Activated CD4-positive, alpha-beta T cell treated with anti-CD3 and anti-CD28 coated beads, Interleukin-2, amount 10 ng/mL, durations not matched to agents 24 days and 14 days (primary cell): ENCODE results near the gene ZFYVE21. TPM values are rescaled to one million over a fixed set of nuclear protein-coding genes. Genes with fewer than 3 reads are reported as not detected.
"Not testable (repeated sequence)": the region's sequence is repeated elsewhere in the genome, so short reads cannot be mapped to it uniquely, and the experiment has no call there.

Experiments
- DNase-seq: peaks from one replicate; pipeline ENCODE4 v3.0.0; 2022
- H3K27ac Mint-ChIP-seq: one replicate; pipeline ENCODE4 v1.8.0; 2022; ENCODE audit warnings: mild to moderate bottlenecking, mixed read lengths
- H3K27me3 Mint-ChIP-seq: one replicate; pipeline ENCODE4 v1.8.0; 2022; ENCODE audit warnings: mixed read lengths
- H3K36me3 Mint-ChIP-seq: one replicate; pipeline ENCODE4 v1.8.0; 2022; ENCODE audit warnings: low read depth, mild to moderate bottlenecking, mixed read lengths
- H3K4me1 Mint-ChIP-seq: one replicate; pipeline ENCODE4 v1.8.0; 2021; ENCODE audit warnings: mixed read lengths
- H3K4me3 Mint-ChIP-seq: one replicate; pipeline ENCODE4 v1.8.0; 2022; ENCODE audit warnings: mild to moderate bottlenecking, moderate library complexity, mixed read lengths
- H3K9me3 Mint-ChIP-seq: one replicate; pipeline ENCODE4 v1.8.0; 2021; ENCODE audit warnings: mixed read lengths
- intact Hi-C: fragments of 100-400 bp; cut with micrococcal nuclease; formaldehyde crosslinking; loops from one replicate; pipeline ENCODE4 v1.15.1; 2023
- total RNA-seq: library from RNA; stranded (reverse); gene quantifications from 2 replicates; pipeline ENCODE4 v1.2.3, GENCODE V29; 2022

The ZFYVE21 gene
- total RNA-seq, 1 donor from 2014 or later, result 23.9 TPM

DNA sequence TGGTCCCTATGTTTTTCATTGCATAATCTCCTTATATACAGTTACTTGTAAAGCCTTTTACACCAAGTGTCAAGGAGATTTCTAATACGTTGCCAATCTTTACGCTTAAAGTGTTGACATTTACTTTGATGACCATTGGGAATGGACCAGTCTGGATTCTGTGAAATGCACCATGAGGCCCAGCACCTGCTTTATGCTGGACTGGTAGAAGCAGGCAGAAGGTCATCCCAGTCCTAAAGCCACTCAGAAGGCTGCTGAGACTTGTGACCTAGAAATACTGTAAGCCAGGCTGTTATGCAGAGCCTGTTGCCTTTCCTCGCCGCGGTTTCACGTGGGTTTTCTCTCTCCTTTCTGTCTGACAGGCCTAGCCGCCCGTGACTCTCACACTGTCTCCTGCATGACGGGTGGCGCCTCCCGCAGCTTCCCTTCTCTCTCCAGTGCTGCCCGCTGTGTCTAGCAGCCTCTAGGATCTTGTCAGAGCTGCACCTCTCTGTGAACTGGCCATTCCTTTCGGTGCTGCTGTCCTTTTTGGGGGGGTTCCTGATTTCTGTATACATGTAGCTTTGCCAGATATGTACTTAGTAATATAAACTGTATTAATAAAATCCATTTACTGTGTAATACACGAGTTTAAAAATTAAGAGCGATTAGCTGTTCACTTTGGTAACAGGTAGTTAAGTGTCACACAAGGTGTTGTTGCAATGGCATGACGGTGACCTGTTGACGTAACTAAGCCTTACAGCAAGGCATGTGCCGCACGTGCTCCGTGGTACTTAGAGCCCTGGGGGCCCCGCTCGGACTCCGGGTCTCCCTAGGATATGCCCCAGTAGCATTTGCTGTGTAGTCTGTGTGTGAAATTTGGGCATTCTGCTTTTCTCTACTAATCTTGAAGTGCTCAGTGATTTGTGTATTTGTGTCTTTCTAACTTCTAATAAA, 30.1 kb upstream of the ZFYVE21 start:
- Mint-ChIP-seq H3K27ac (no peak overlapping the region), H3K36me3 (peaks cover 43% of the 10 kb centered on the region)

DNA sequence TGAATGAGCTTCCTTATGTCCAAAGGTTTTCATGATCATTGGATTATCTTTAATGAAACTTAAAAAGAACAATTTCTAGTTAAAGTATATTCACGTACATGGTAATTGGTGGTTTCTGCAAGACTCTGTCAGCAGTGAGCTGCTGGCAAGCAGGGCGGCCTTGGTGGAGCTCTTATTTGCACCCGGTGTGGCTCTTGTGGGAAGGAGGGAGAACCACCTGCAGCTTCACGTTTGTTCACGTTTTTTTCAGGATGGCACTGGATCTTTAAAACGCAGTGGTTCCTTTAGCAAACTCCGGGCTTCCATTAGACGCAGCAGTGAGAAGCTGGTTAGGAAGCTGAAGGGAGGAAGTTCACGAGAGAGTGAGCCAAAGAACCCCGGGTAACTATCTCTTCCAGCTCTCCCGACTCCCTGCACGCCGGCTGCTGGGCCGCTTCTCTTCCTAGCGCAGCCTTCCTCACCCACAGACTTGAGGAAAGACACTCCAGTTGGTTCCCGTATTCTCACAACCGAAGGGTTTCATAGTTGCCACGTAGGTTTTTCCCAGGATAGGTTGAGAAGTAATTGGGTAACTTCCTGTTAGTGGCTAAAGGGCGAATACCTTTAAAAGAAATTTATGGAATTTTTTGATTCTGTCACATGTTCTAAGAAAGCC, 28.7 kb upstream of the ZFYVE21 start:
- no peak overlapping the region for H3K27ac Mint-ChIP-seq
- H3K36me3 Mint-ChIP-seq, result peaks cover 32% of the 10 kb centered on the region
- no peaks in the 10 kb centered on the region for H3K9me3 Mint-ChIP-seq
- no peaks in the 10 kb centered on the region for H3K27me3 Mint-ChIP-seq
- H3K4me3 Mint-ChIP-seq, result no peak overlapping the region
- no peak for DNase-seq
- H3K4me1 Mint-ChIP-seq, result no peaks in the 10 kb centered on the region
- intact Hi-C loops, result no loop called here

More for the DNA sequence above, 30.1 kb upstream of the ZFYVE21 start:
- Mint-ChIP-seq H3K9me3 (no peaks in the 10 kb centered on the region), H3K4me1 (no peaks in the 10 kb centered on the region), H3K4me3 (no peak overlapping the region), H3K27me3 (no peaks in the 10 kb centered on the region)
- DNase-seq, result no peak
- intact Hi-C loops, result no loop called here

DNA sequence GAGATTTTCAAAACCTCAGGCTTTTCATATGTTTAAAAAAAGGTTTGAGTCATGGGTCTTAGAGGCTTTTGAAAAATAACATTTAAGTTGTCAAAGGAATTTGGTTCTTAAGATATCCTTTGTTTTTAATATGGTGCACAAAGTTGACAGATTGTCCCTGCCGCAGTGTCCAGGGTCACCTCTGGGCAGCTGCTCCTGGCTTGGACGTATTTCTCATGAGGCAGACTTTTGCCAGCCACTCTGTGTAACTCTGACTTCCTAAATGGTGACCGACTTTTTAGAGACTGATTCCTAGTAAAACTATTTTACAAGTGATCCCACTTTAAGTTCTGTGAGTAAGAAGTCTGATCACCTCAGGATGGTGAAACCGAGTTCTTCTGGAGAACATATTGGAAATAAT, 27.9 kb upstream of the ZFYVE21 start:
- DNase-seq, result no peak
- Mint-ChIP-seq H3K27me3 (no peaks in the 10 kb centered on the region), H3K36me3 (peaks cover 30% of the 10 kb centered on the region), H3K4me1 (no peaks in the 10 kb centered on the region), H3K27ac (no peak overlapping the region), H3K4me3 (no peak overlapping the region), H3K9me3 (no peaks in the 10 kb centered on the region)
- intact Hi-C loops, result no loop called here

DNA sequence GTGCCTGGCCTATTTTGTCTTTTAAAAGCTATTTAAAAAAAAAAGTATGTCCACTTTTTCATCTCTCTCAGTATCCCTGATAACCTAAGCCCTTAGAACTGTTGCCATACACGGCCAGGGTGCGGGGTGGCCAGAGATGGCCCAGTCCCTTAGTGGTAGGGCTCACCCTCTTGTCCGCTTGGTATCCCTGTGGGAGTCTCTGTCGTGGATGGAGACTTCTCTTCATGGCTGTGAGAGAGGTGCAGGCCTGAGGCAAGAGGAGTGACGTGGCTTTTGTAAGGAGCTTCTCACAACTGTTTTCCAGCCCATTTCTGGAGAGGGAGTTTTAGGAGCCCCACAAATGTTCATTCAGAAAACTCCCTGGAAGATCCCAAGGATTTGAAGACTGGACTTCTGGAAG, 27.2 kb upstream of the ZFYVE21 start:
- Mint-ChIP-seq H3K27me3 (no peaks in the 10 kb centered on the region), H3K9me3 (no peaks in the 10 kb centered on the region), H3K4me1 (no peaks in the 10 kb centered on the region), H3K27ac (no peak overlapping the region), H3K4me3 (no peak overlapping the region), H3K36me3 (peaks cover 25% of the 10 kb centered on the region)
- intact Hi-C loops, result no loop called here
- DNase-seq, result no peak

DNA sequence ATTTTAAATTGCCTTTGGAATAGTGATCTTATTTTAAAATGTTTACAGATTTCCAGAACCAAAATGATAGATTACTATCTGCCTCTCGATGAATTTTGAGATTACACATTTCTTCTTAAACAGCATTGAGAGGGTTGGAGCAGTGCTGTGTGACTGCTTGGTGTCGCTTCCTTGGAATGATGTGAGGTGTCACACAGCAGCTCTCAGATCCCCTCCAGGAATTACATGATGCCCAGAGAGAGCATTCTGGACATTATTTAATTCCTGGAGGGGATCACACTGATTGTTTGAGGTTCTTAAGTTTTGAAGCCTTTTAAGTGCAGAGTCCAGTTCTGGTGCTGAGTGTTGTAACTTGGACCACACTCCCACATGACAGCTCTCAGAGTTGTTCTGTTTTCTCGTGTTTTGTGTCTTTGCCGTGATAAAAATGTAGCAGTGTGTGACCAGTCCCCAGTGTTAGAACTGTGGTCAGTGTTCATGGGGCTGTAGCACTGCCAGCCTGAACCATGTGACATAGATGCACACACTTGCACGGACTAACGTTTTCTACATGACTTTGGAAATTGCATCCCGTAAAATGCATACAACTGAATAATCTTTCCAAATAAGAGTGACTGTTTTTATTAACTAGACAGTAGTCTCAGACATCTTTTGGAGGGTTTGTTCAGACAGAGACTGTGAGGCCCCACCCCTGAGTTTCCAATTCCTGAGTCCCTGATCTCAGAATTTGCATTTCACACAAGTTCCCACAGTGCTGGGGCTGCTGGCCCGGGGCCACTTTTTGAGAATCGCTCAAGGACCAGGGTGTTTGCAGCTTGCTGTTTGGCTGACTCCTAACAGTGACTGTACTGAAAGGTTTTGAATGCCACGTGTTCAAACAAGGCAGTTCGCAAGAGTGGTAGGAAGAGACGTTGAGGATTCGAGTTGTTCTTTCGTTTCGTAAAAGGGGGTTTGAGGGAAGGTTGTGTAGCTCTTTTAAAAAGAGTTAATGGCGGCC, 26.4 kb upstream of the ZFYVE21 start:
- peaks cover 30% of the 10 kb centered on the region for H3K36me3 Mint-ChIP-seq
- H3K27ac Mint-ChIP-seq, result no peak overlapping the region
- H3K4me3 Mint-ChIP-seq, result no peak overlapping the region
- no peaks in the 10 kb centered on the region for H3K4me1 Mint-ChIP-seq
- DNase-seq, result peak; percentile 50
- no peaks in the 10 kb centered on the region for H3K9me3 Mint-ChIP-seq
- intact Hi-C loops, result no loop called here
- no peaks in the 10 kb centered on the region for H3K27me3 Mint-ChIP-seq

GRCh38 chr14:103690332-103690731, 25.3 kb upstream of the ZFYVE21 start:
- no peak overlapping the region for H3K27ac Mint-ChIP-seq
- peaks cover 27% of the 10 kb centered on the region for H3K36me3 Mint-ChIP-seq
- no peak overlapping the region for H3K4me3 Mint-ChIP-seq
- no peaks in the 10 kb centered on the region for H3K4me1 Mint-ChIP-seq
- no peaks in the 10 kb centered on the region for H3K9me3 Mint-ChIP-seq
- intact Hi-C loops, result no loop called here
- H3K27me3 Mint-ChIP-seq, result no peaks in the 10 kb centered on the region
- DNase-seq, result no peak

DNA sequence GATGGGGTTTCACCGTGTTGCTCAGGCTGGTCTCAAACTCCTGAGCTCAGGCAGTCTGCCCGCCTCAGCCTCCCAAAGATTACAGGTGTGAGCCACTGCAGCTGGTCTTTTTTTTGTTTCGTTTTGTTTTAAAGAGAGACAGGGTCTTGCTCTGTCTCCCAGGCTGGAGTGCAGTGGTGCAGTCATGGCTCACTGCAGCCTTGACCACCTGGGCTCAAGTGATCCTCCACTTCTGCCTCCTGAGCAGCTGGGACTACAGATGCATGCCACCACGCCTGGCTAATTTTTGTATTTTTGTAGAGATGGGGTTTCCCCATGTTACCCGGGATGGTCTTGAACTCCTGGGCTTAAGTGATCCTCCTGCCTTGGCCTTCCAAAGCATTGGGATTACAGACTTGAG, 24.0 kb upstream of the ZFYVE21 start:
- H3K36me3 Mint-ChIP-seq, result peaks cover 21% of the 10 kb centered on the region
- H3K4me1 Mint-ChIP-seq, intact Hi-C loops, H3K27ac Mint-ChIP-seq, H3K27me3 Mint-ChIP-seq, H3K4me3 Mint-ChIP-seq, H3K9me3 Mint-ChIP-seq, DNase-seq: not testable (repeated sequence)

- no peak for DNase-seq
- intact Hi-C loops, result no loop called here
- H3K4me3 Mint-ChIP-seq, result no peak overlapping the region
- H3K9me3 Mint-ChIP-seq, result no peaks in the 10 kb centered on the region
- H3K36me3 Mint-ChIP-seq, result peaks cover 21% of the 10 kb centered on the region
- no peak overlapping the region for H3K27ac Mint-ChIP-seq
- no peaks in the 10 kb centered on the region for H3K27me3 Mint-ChIP-seq
- H3K4me1 Mint-ChIP-seq, result no peaks in the 10 kb centered on the region
Measured at GRCh38 chr14:103692159-103692558, 23.5 kb upstream of the ZFYVE21 start.

- intact Hi-C loops, result no loop called here
- Mint-ChIP-seq H3K9me3 (no peaks in the 10 kb centered on the region), H3K4me1 (no peaks in the 10 kb centered on the region), H3K27me3 (no peaks in the 10 kb centered on the region), H3K36me3 (peaks cover 24% of the 10 kb centered on the region), H3K4me3 (no peak overlapping the region), H3K27ac (no peak overlapping the region)
- no peak for DNase-seq
Measured at GRCh38 chr14:103692871-103693270, 22.7 kb upstream of the ZFYVE21 start.

DNA sequence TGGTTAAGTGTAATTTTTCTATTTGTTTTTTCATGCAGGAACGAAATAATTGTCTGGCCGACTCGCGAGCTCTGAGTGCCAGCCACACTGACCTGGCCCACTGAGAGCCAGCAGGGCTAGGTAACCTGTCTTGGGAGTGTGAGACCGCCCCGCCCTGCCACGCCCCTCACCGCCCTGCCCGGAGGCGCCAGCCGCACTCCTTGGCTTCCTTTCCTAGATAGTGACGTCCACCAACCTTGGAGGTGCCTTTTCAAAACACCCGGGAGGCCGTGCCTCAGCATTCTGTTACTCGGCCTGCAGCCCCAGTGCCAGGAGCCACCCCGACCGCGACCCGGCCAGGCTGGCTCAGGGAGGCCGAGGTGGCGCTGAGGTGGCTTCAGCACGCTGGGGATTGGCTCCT, 22.1 kb upstream of the ZFYVE21 start:
- H3K9me3 Mint-ChIP-seq, result no peaks in the 10 kb centered on the region
- DNase-seq, result no peak
- no peak overlapping the region for H3K27ac Mint-ChIP-seq
- no peaks in the 10 kb centered on the region for H3K4me1 Mint-ChIP-seq
- intact Hi-C loops, result no loop called here
- H3K36me3 Mint-ChIP-seq, result peaks cover 20% of the 10 kb centered on the region
- no peaks in the 10 kb centered on the region for H3K27me3 Mint-ChIP-seq
- H3K4me3 Mint-ChIP-seq, result no peak overlapping the region

DNA sequence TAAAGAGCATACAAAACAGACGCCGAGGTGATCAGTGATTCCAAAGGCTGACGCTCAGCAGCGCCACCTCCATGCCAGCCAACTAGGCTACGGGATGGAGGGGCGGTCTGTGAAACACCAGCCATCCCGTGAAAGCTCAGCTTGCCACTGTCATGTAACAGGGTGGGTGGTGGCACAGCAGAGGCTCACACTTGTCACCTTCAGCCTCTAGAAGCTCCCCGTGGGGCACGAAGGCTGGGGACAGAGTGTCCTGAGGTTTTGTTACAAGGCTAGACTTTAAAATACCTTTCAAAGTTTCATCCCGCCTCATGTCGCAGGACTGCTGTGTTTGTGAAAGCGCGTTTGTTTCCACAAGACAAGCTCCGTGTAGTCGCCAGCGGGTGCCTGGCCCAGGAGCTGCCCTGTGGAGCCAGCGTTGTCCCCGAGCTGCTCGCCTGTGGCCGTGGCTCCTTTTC, 21.0 kb upstream of the ZFYVE21 start:
- no peak for DNase-seq
- Mint-ChIP-seq H3K4me1 (no peaks in the 10 kb centered on the region), H3K36me3 (peaks cover 18% of the 10 kb centered on the region), H3K4me3 (no peak overlapping the region), H3K27ac (no peak overlapping the region), H3K9me3 (no peaks in the 10 kb centered on the region), H3K27me3 (no peaks in the 10 kb centered on the region)
- intact Hi-C loops, result no loop called here

DNA sequence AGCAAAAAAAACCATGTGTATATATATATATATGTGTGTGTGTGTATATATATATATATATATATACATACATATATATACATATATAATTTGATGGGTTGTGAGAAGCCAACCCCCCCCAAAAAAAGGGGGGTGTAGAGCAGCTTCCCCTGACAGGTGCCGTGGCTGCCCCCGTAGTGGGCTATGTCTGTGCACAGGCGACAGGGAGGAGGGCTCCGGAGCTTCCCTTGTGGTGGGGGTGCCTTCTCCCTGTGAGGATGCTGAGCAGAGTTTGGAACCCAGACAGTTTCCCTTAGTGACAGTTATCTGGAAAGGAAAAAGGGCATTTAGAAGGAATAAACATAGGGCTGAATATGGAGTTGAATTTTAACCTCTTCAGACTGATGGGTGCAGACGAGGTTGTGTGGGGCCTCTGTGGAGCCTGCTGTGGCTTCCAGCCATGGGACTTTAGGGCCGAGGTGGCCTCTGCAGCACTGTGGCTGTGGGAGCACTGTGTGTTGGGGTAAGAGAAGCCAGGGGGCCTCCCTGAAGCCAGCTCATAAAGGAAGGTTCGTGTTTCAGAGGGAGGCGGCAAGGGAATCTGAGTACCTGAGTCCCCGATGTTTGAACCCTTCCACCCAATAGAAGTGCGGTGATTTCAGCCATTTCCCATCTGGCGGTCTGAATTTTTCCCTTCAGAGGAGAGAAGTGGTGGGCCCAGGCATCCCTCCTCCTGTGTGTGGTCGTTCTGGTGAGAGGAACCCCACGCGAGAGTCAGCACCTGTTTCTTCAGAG, 20.1 kb upstream of the ZFYVE21 start:
- no peak overlapping the region for H3K4me3 Mint-ChIP-seq
- peaks cover 19% of the 10 kb centered on the region for H3K36me3 Mint-ChIP-seq
- no peaks in the 10 kb centered on the region for H3K9me3 Mint-ChIP-seq
- no peak for DNase-seq
- no peaks in the 10 kb centered on the region for H3K4me1 Mint-ChIP-seq
- H3K27ac Mint-ChIP-seq, result no peak overlapping the region
- intact Hi-C loops, result no loop called here
- H3K27me3 Mint-ChIP-seq, result no peaks in the 10 kb centered on the region

- H3K4me1 Mint-ChIP-seq, result no peaks in the 10 kb centered on the region
- no peaks in the 10 kb centered on the region for H3K27me3 Mint-ChIP-seq
- no peak overlapping the region for H3K4me3 Mint-ChIP-seq
- H3K9me3 Mint-ChIP-seq, result no peaks in the 10 kb centered on the region
- no peak for DNase-seq
- peaks cover 18% of the 10 kb centered on the region for H3K36me3 Mint-ChIP-seq
- intact Hi-C loops, result no loop called here
- no peak overlapping the region for H3K27ac Mint-ChIP-seq
Measured at GRCh38 chr14:103696070-103696402, 19.6 kb upstream of the ZFYVE21 start.
